ENCODE results near the gene SCAF4. TPM values are rescaled to one million over a fixed set of nuclear protein-coding genes. Genes with fewer than 3 reads are reported as not detected.
"Not testable (repeated sequence)": the region's sequence is repeated elsewhere in the genome, so short reads cannot be mapped to it uniquely, and the experiment has no call there.

Gene SCAF4
- total and polyA plus RNA-seq, 2 donors (not counting 1 experiment from before 2014, with no cell fraction given), result 42.3 to 110 TPM

- Histone ChIP-seq H3K9me3 (ENCODE audit: control extremely low read depth in 1 of 3, control insufficient read depth in 2 of 3, insufficient read depth in 1 of 3, low read length in 2 of 3) (peaks cover 0 to 10% (median 9%) of the 10 kb centered on the region in 3 donors), H3K4me2 (replicated peaks; ENCODE audit: low read depth, low read length, poor library complexity, severe bottlenecking) (no peak overlapping the region), H3K9ac (ENCODE audit: low read length) (no peak overlapping the region), H3K79me2 (ENCODE audit: control insufficient read depth, insufficient read depth, low read length) (no peaks in the 10 kb centered on the region), H3K27me3 (replicated peaks in 1 of 4; ENCODE audit: control extremely low read depth in 1 of 4, control insufficient read depth in 3 of 4, insufficient read depth in 4 of 4, low read length in 3 of 4) (no peaks in the 10 kb centered on the region), H3K4me1 (ENCODE audit: control insufficient read depth in 2 of 2, insufficient read depth in 2 of 2, low read length in 2 of 2) (peaks cover 17 to 26% of the 10 kb centered on the region in 2 donors), H3K36me3 (replicated peaks in 1 of 2; ENCODE audit: control extremely low read depth in 1 of 2, control insufficient read depth in 1 of 2, extremely low read depth in 1 of 2, insufficient read depth in 2 of 2, low read length in 1 of 2) (no peaks in the 10 kb centered on the region), H3K27ac (ENCODE audit: low read length in 2 of 2) (no peak overlapping the region), H4K20me1 (ENCODE audit: control insufficient read depth, insufficient read depth, low read length, poor library complexity, severe bottlenecking) (no peaks in the 10 kb centered on the region), H2AFZ (ENCODE audit: insufficient read depth, low read depth, low read length, poor library complexity, severe bottlenecking) (no peak overlapping the region), H3K4me3 (ENCODE audit: control extremely low read depth in 1 of 5, extremely low read depth in 1 of 5, insufficient read depth in 1 of 5, low read depth in 2 of 5, low read length in 4 of 5) (no peak overlapping the region)
- DNase-seq, result no peak
- Mint-ChIP-seq H3K9me3 (ENCODE audit: insufficient read depth) (no peaks in the 10 kb centered on the region), H3K27ac (no peak overlapping the region), H3K4me1 (peaks cover 36% of the 10 kb centered on the region), H3K4me3 (no peak overlapping the region), H3K27me3 (no peaks in the 10 kb centered on the region)
- TF ChIP-seq EZH2 (IDR thresholded peaks at IDR 0.05; ENCODE audit: borderline replicate concordance, insufficient read depth, low read depth, low read length, poor library complexity, severe bottlenecking) (no peak), CTCF (IDR thresholded peaks at IDR 0.05) (no peak)
- WGBS (ENCODE audit: insufficient coverage), result no CpG with 5 or more reads among the region's 3 CpGs
- ChIA-PET POLR2A (no interaction called here), CTCF (interaction anchor here (0.5 kb wide), 2 partner anchors 21 to 40 kb away, joined by 3 read pairs; no protein-coding TSS in a partner anchor)
- intact Hi-C loops (cut with micrococcal nuclease), result no loop called here
- ATAC-seq (ENCODE audit: low read depth), result no peak
Observed at GRCh38 chr21:31766899-31767298, 35.0 kb upstream of the SCAF4 start.

GRCh38 chr21:31765850-31766249, 33.9 kb upstream of the SCAF4 start:
- 99% methylated on average over 6 of the region's 6 CpGs for WGBS (ENCODE audit: insufficient coverage)
- POLR2A ChIA-PET; H3K27me3 ChIP-seq (replicated peaks in 1 of 4; ENCODE audit: control extremely low read depth in 1 of 4, control insufficient read depth in 3 of 4, insufficient read depth in 4 of 4, low read length in 3 of 4); H2AFZ ChIP-seq (ENCODE audit: insufficient read depth, low read depth, low read length, poor library complexity, severe bottlenecking); CTCF ChIA-PET; H3K27ac Mint-ChIP-seq; H4K20me1 ChIP-seq (ENCODE audit: control insufficient read depth, insufficient read depth, low read length, poor library complexity, severe bottlenecking); H3K79me2 ChIP-seq (ENCODE audit: control insufficient read depth, insufficient read depth, low read length); ATAC-seq (ENCODE audit: low read depth); H3K4me2 ChIP-seq (replicated peaks; ENCODE audit: low read depth, low read length, poor library complexity, severe bottlenecking); H3K27me3 Mint-ChIP-seq; H3K36me3 ChIP-seq (replicated peaks in 1 of 2; ENCODE audit: control extremely low read depth in 1 of 2, control insufficient read depth in 1 of 2, extremely low read depth in 1 of 2, insufficient read depth in 2 of 2, low read length in 1 of 2); H3K4me3 ChIP-seq (ENCODE audit: control extremely low read depth in 1 of 5, extremely low read depth in 1 of 5, insufficient read depth in 1 of 5, low read depth in 2 of 5, low read length in 4 of 5); H3K9ac ChIP-seq (ENCODE audit: low read length); H3K9me3 Mint-ChIP-seq (ENCODE audit: insufficient read depth); intact Hi-C loops (cut with micrococcal nuclease); H3K4me3 Mint-ChIP-seq; H3K27ac ChIP-seq (ENCODE audit: low read length in 2 of 2); DNase-seq: not testable (repeated sequence)
- Histone ChIP-seq H3K4me1 (ENCODE audit: control insufficient read depth in 2 of 2, insufficient read depth in 2 of 2, low read length in 2 of 2) (peaks cover 9 to 16% of the 10 kb centered on the region in 2 donors), H3K9me3 (ENCODE audit: control extremely low read depth in 1 of 3, control insufficient read depth in 2 of 3, insufficient read depth in 1 of 3, low read length in 2 of 3) (peaks cover 0 to 10% (median 9%) of the 10 kb centered on the region in 3 donors)
- peaks cover 30% of the 10 kb centered on the region for H3K4me1 Mint-ChIP-seq
